ENCODE data around the gene CEP152. TPM values are rescaled to one million over a fixed set of nuclear protein-coding genes. Genes with fewer than 3 reads are reported as not detected.

The CEP152 gene
- total and polyA plus RNA-seq, 10 of the 15 experiments (the other 5 are each of a cell fraction or from before 2014, with no cell fraction given) = 5.3 to 22.6 (median 14.2) TPM

- CTCF ChIA-PET = interaction anchor here (0.7 to 13.1 kb wide), 16 partner anchors 65 to 1286 kb away, joined by 3 to 134 read pairs (median 4); partner anchors contain the start of genes FGF7 and SHC4
- ATAC-seq (no peak), FAIRE-seq (no peak), DNase-seq (ENCODE audit: low read depth, low spot score) (no peak)
- Histone ChIP-seq H3K9me3 (replicated peaks; ENCODE audit: control insufficient read depth, insufficient read depth, low read length) (no peaks in the 10 kb centered on the region), H4K20me1 (ENCODE audit: control insufficient read depth, insufficient read depth) (no peaks in the 10 kb centered on the region), H2AFZ (ENCODE audit: control insufficient read depth, low read depth, low read length) (no peak overlapping the region), H3K79me2 (ENCODE audit: control insufficient read depth, insufficient read depth, low read length) (no peaks in the 10 kb centered on the region), H3K36me3 (ENCODE audit: control insufficient read depth in 2 of 2, insufficient read depth in 2 of 2, low read length in 1 of 2) (no peaks in the 10 kb centered on the region), H3K4me2 (ENCODE audit: control insufficient read depth, insufficient read depth) (no peak overlapping the region), H3K4me1 (ENCODE audit: control insufficient read depth, insufficient read depth, low read length) (no peaks in the 10 kb centered on the region), H3K27ac (ENCODE audit: control insufficient read depth, insufficient read depth) (no peak overlapping the region), H3K4me3 (no peak overlapping the region), H3K9ac (ENCODE audit: control insufficient read depth, insufficient read depth, low read length) (no peak overlapping the region), H3K27me3 (replicated peaks in 1 of 2; ENCODE audit: control insufficient read depth in 2 of 2, insufficient read depth in 2 of 2, low read length in 1 of 2) (no peaks in the 10 kb centered on the region)
- SMC1A ChIA-PET (ENCODE audit: uncharacterized antibody, unreplicated experiment) = interaction anchor here (1.2 to 7.3 kb wide), 7 partner anchors 21 to 1286 kb away, joined by 3 to 112 read pairs (median 5); partner anchors contain the start of genes FGF7 and SHC4
- TF ChIP-seq KDM1A (IDR thresholded peaks at IDR 0.05; ENCODE audit: borderline replicate concordance) (no peak), ZBTB4 (CRISPR knock-in tag; IDR thresholded peaks at IDR 0.05) (no peak), IKZF1 (conservative IDR thresholded peaks at IDR 0.05) (no peak), FOXM1 (IDR thresholded peaks at IDR 0.05; ENCODE audit: low read depth, low read length) (no peak), SMARCA5 (IDR thresholded peaks at IDR 0.05) (no peak), MYB (IDR thresholded peaks at IDR 0.05; ENCODE audit: borderline replicate concordance, low read depth, low read length) (no peak), HSF1 (IDR thresholded peaks at IDR 0.05; ENCODE audit: low read depth, low read length) (no peak), NFIC (IDR thresholded peaks at IDR 0.05; ENCODE audit: low read depth, low read length) (no peak), LARP7 (IDR thresholded peaks at IDR 0.05) (no peak)
- POLR2A ChIA-PET = no interaction called here
- no TSS peak for BruUV-seq (replicated peaks)
- intact Hi-C loops (cut with micrococcal nuclease; ENCODE audit: unreplicated experiment) (loop anchor here (10.0 kb wide), 1 partner anchor 1145 kb away; no protein-coding TSS in a partner anchor), in situ Hi-C loops (cut with MboI) (no loop called here)
- RAD21 ChIA-PET (ENCODE audit: unreplicated experiment) = interaction anchor here (0.6 to 2.9 kb wide), 10 partner anchors 30 to 736 kb away, joined by 3 to 14 read pairs (median 4); partner anchors contain the start of genes CEP152 and SHC4
- WGBS (ENCODE audit: insufficient coverage, insufficient replicate concordance, low lambda C conversion rate, missing lambda C conversion rate) = 45% methylated on average over 2 of the region's 2 CpGs
Measured at GRCh38 chr15:48859426-48859825, 48.6 kb upstream of the CEP152 start.
